ENCODE data around the gene PPT2.
"Not testable (repeated sequence)": the region's sequence is repeated elsewhere in the genome, so short reads cannot be mapped to it uniquely, and the experiment has no call there.

Gene PPT2

GRCh38 chr6:32193096-32193495 is 39.2 kb downstream of the PPT2 start:
- H3K9me3 Mint-ChIP-seq; ATAC-seq (replicated peaks; ENCODE audit: extremely low read depth, poor library complexity, severe bottlenecking); DNase-seq (ENCODE audit: low spot score in 2 of 2); H3K27me3 Mint-ChIP-seq: not testable (repeated sequence)
- Mint-ChIP-seq H3K27ac (ENCODE audit: low read depth) (peak overlapping the region; percentile 98), H3K4me3 (peak overlapping the region; percentile 98), H3K36me3 (ENCODE audit: insufficient read depth) (peaks cover 37% of the 10 kb centered on the region), H3K4me1 (peaks cover 73% of the 10 kb centered on the region)

GRCh38 chr6:32194388-32194787 is 40.4 kb downstream of the PPT2 start:
- DNase-seq (ENCODE audit: low spot score in 2 of 2) (no peak), ATAC-seq (replicated peaks; ENCODE audit: extremely low read depth, poor library complexity, severe bottlenecking) (no peak)
- H3K27me3 Mint-ChIP-seq, result no peaks in the 10 kb centered on the region
- peak overlapping the region; percentile 98 for H3K4me3 Mint-ChIP-seq
- peaks cover 62% of the 10 kb centered on the region for H3K4me1 Mint-ChIP-seq
- no peak overlapping the region for H3K27ac Mint-ChIP-seq (ENCODE audit: low read depth)
- peaks cover 26% of the 10 kb centered on the region for H3K36me3 Mint-ChIP-seq (ENCODE audit: insufficient read depth)
- no peaks in the 10 kb centered on the region for H3K9me3 Mint-ChIP-seq

GRCh38 chr6:32194825-32195651 is 41.1 kb downstream of the PPT2 start:
- Mint-ChIP-seq H3K4me1 (peaks cover 61% of the 10 kb centered on the region), H3K27me3 (no peaks in the 10 kb centered on the region), H3K36me3 (ENCODE audit: insufficient read depth) (peaks cover 25% of the 10 kb centered on the region), H3K9me3 (no peaks in the 10 kb centered on the region), H3K4me3 (peak overlapping the region; percentile 98), H3K27ac (ENCODE audit: low read depth) (peak overlapping the region; percentile 98)
- no peak for DNase-seq (ENCODE audit: low spot score in 2 of 2)
- ATAC-seq (replicated peaks; ENCODE audit: extremely low read depth, poor library complexity, severe bottlenecking), result peak; percentile 8

- peaks cover 25% of the 10 kb centered on the region for H3K36me3 Mint-ChIP-seq (ENCODE audit: insufficient read depth)
- H3K27me3 Mint-ChIP-seq, result no peaks in the 10 kb centered on the region
- peaks cover 61% of the 10 kb centered on the region for H3K4me1 Mint-ChIP-seq
- H3K9me3 Mint-ChIP-seq, result no peaks in the 10 kb centered on the region
- H3K4me3 Mint-ChIP-seq, result peak overlapping the region; percentile 98
- peak overlapping the region; percentile 98 for H3K27ac Mint-ChIP-seq (ENCODE audit: low read depth)
- DNase-seq (ENCODE audit: low spot score in 2 of 2), result peak; percentile 96 to 98
- peak; percentile 84 for ATAC-seq (replicated peaks; ENCODE audit: extremely low read depth, poor library complexity, severe bottlenecking)
Measured at GRCh38 chr6:32195652-32195901, 41.6 kb downstream of the PPT2 start.

GRCh38 chr6:32195902-32196681 is 42.2 kb downstream of the PPT2 start:
- no peaks in the 10 kb centered on the region for H3K27me3 Mint-ChIP-seq
- H3K36me3 Mint-ChIP-seq (ENCODE audit: insufficient read depth), result peaks cover 25% of the 10 kb centered on the region
- peak; percentile 42 to 44 for DNase-seq (ENCODE audit: low spot score in 2 of 2)
- peaks cover 58% of the 10 kb centered on the region for H3K4me1 Mint-ChIP-seq
- peak; percentile 82 for ATAC-seq (replicated peaks; ENCODE audit: extremely low read depth, poor library complexity, severe bottlenecking)
- peak overlapping the region; percentile 98 for H3K27ac Mint-ChIP-seq (ENCODE audit: low read depth)
- H3K4me3 Mint-ChIP-seq, result peak overlapping the region; percentile 98
- H3K9me3 Mint-ChIP-seq, result no peaks in the 10 kb centered on the region

- peak overlapping the region; percentile 98 for H3K27ac Mint-ChIP-seq (ENCODE audit: low read depth)
- peaks cover 22% of the 10 kb centered on the region for H3K36me3 Mint-ChIP-seq (ENCODE audit: insufficient read depth)
- peak overlapping the region; percentile 98 for H3K4me3 Mint-ChIP-seq
- ATAC-seq (replicated peaks; ENCODE audit: extremely low read depth, poor library complexity, severe bottlenecking) (no peak), DNase-seq (ENCODE audit: low spot score in 2 of 2) (no peak)
- H3K9me3 Mint-ChIP-seq, result no peaks in the 10 kb centered on the region
- peaks cover 50% of the 10 kb centered on the region for H3K4me1 Mint-ChIP-seq
- H3K27me3 Mint-ChIP-seq, result no peaks in the 10 kb centered on the region
Measured at GRCh38 chr6:32196682-32197616, 43.0 kb downstream of the PPT2 start.

- no peak for ATAC-seq (replicated peaks; ENCODE audit: extremely low read depth, poor library complexity, severe bottlenecking)
- H3K36me3 Mint-ChIP-seq (ENCODE audit: insufficient read depth), result peaks cover 13% of the 10 kb centered on the region
- no peak overlapping the region for H3K27ac Mint-ChIP-seq (ENCODE audit: low read depth)
- no peaks in the 10 kb centered on the region for H3K9me3 Mint-ChIP-seq
- H3K27me3 Mint-ChIP-seq, result no peaks in the 10 kb centered on the region
- no peak overlapping the region for H3K4me3 Mint-ChIP-seq
- DNase-seq (ENCODE audit: low spot score in 2 of 2), result no peak
- H3K4me1 Mint-ChIP-seq, result peaks cover 36% of the 10 kb centered on the region
Measured at GRCh38 chr6:32198345-32198696, 44.4 kb downstream of the PPT2 start.

- no peak overlapping the region for H3K4me3 Mint-ChIP-seq
- no peaks in the 10 kb centered on the region for H3K27me3 Mint-ChIP-seq
- H3K9me3 Mint-ChIP-seq, result no peaks in the 10 kb centered on the region
- H3K4me1 Mint-ChIP-seq, result peaks cover 30% of the 10 kb centered on the region
- no peak for DNase-seq (ENCODE audit: low spot score in 2 of 2)
- no peak for ATAC-seq (replicated peaks; ENCODE audit: extremely low read depth, poor library complexity, severe bottlenecking)
- peaks cover 13% of the 10 kb centered on the region for H3K36me3 Mint-ChIP-seq (ENCODE audit: insufficient read depth)
- no peak overlapping the region for H3K27ac Mint-ChIP-seq (ENCODE audit: low read depth)
Measured at GRCh38 chr6:32198866-32199265, 44.9 kb downstream of the PPT2 start.

GRCh38 chr6:32200711-32201475 is 47.0 kb downstream of the PPT2 start:
- Mint-ChIP-seq H3K27ac (ENCODE audit: low read depth) (no peak overlapping the region), H3K27me3 (no peaks in the 10 kb centered on the region), H3K4me3 (no peak overlapping the region), H3K4me1 (peaks cover 11% of the 10 kb centered on the region), H3K36me3 (ENCODE audit: insufficient read depth) (peaks cover 7% of the 10 kb centered on the region), H3K9me3 (no peaks in the 10 kb centered on the region)
- no peak for DNase-seq (ENCODE audit: low spot score in 2 of 2)
- no peak for ATAC-seq (replicated peaks; ENCODE audit: extremely low read depth, poor library complexity, severe bottlenecking)

GRCh38 chr6:32202186-32202585 is 48.2 kb downstream of the PPT2 start:
- no peaks in the 10 kb centered on the region for H3K4me1 Mint-ChIP-seq
- no peak overlapping the region for H3K27ac Mint-ChIP-seq (ENCODE audit: low read depth)
- H3K4me3 Mint-ChIP-seq, result no peak overlapping the region
- no peaks in the 10 kb centered on the region for H3K27me3 Mint-ChIP-seq
- no peaks in the 10 kb centered on the region for H3K9me3 Mint-ChIP-seq
- H3K36me3 Mint-ChIP-seq (ENCODE audit: insufficient read depth), result no peaks in the 10 kb centered on the region
- no peak for ATAC-seq (replicated peaks; ENCODE audit: extremely low read depth, poor library complexity, severe bottlenecking)
- no peak for DNase-seq (ENCODE audit: low spot score in 2 of 2)

GRCh38 chr6:32203426-32204267 is 49.7 kb downstream of the PPT2 start:
- H3K4me3 Mint-ChIP-seq, result no peak overlapping the region
- no peaks in the 10 kb centered on the region for H3K36me3 Mint-ChIP-seq (ENCODE audit: insufficient read depth)
- no peak for DNase-seq (ENCODE audit: low spot score in 2 of 2)
- no peaks in the 10 kb centered on the region for H3K27me3 Mint-ChIP-seq
- no peaks in the 10 kb centered on the region for H3K9me3 Mint-ChIP-seq
- no peak for ATAC-seq (replicated peaks; ENCODE audit: extremely low read depth, poor library complexity, severe bottlenecking)
- no peaks in the 10 kb centered on the region for H3K4me1 Mint-ChIP-seq
- no peak overlapping the region for H3K27ac Mint-ChIP-seq (ENCODE audit: low read depth)
